CD4-positive, alpha-beta T cell treated with Interleukin-21 for 1 hour (primary cell): ENCODE results near the gene CNTN4.
"Not testable (repeated sequence)": the region's sequence is repeated elsewhere in the genome, so short reads cannot be mapped to it uniquely, and the experiment has no call there.

Experiments
- DNase-seq: peaks from one replicate; pipeline ENCODE4 v3.0.0-alpha.2; 2020

The CNTN4 gene

GRCh38 chr3:2713923-2714322 lies 615.3 kb downstream of the CNTN4 start:
- DNase-seq, result no peak

- no peak for DNase-seq
Measured at GRCh38 chr3:2714834-2715233, 616.2 kb downstream of the CNTN4 start.

- DNase-seq, result no peak
Measured at GRCh38 chr3:2727101-2727500, 628.4 kb downstream of the CNTN4 start.

GRCh38 chr3:2727610-2728318 lies 629.1 kb downstream of the CNTN4 start:
- DNase-seq, result no peak

GRCh38 chr3:2731843-2732242 lies 633.2 kb downstream of the CNTN4 start:
- no peak for DNase-seq

GRCh38 chr3:2735392-2735894 lies 636.8 kb downstream of the CNTN4 start:
- DNase-seq, result no peak

GRCh38 chr3:2741516-2741915 lies 642.9 kb downstream of the CNTN4 start:
- DNase-seq, result no peak

- peak; percentile 28 for DNase-seq
Measured at GRCh38 chr3:2765002-2765579, 666.4 kb downstream of the CNTN4 start.

- DNase-seq, result no peak
Measured at GRCh38 chr3:2770451-2770850, 671.8 kb downstream of the CNTN4 start.

GRCh38 chr3:2771193-2771592 lies 672.5 kb downstream of the CNTN4 start:
- DNase-seq, result no peak

- no peak for DNase-seq
Measured at GRCh38 chr3:2771741-2772140, 673.1 kb downstream of the CNTN4 start.

GRCh38 chr3:2772803-2773202 lies 674.1 kb downstream of the CNTN4 start:
- DNase-seq, result no peak

GRCh38 chr3:2774481-2775249 lies 676.0 kb downstream of the CNTN4 start:
- DNase-seq, result no peak

GRCh38 chr3:2783261-2783660 lies 684.6 kb downstream of the CNTN4 start:
- no peak for DNase-seq

- no peak for DNase-seq
Measured at GRCh38 chr3:2784627-2785026, 686.0 kb downstream of the CNTN4 start.

GRCh38 chr3:2790266-2790815 lies 691.7 kb downstream of the CNTN4 start:
- DNase-seq, result no peak

- no peak for DNase-seq
Measured at GRCh38 chr3:2792432-2792831, 693.8 kb downstream of the CNTN4 start.

GRCh38 chr3:2793987-2794386 lies 695.3 kb downstream of the CNTN4 start:
- DNase-seq, result no peak

- DNase-seq, result no peak
Measured at GRCh38 chr3:2802429-2802828, 703.8 kb downstream of the CNTN4 start.

GRCh38 chr3:2807514-2807913 lies 708.8 kb downstream of the CNTN4 start:
- no peak for DNase-seq

- DNase-seq, result no peak
Measured at GRCh38 chr3:2810723-2811122, 712.1 kb downstream of the CNTN4 start.

- no peak for DNase-seq
Measured at GRCh38 chr3:2819571-2819970, 720.9 kb downstream of the CNTN4 start.

GRCh38 chr3:2820982-2821381 lies 722.3 kb downstream of the CNTN4 start:
- not testable (repeated sequence) for DNase-seq

GRCh38 chr3:2822611-2823010 lies 723.9 kb downstream of the CNTN4 start:
- no peak for DNase-seq
